Placental pericyte (primary cell): ENCODE results near the gene ZMYM2. TPM values are rescaled to one million over a fixed set of nuclear protein-coding genes. Genes with fewer than 3 reads are reported as not detected.

Source experiments
- total RNA-seq: library from RNA; depleted of rRNA; stranded (reverse); fragments of >200 nt; gene quantifications from 2 replicates; pipeline ENCODE4 v1.2.3, GENCODE V29; 2012

ZMYM2 gene
- 48.6 and 49.1 TPM in 2 replicates for total RNA-seq

DNA sequence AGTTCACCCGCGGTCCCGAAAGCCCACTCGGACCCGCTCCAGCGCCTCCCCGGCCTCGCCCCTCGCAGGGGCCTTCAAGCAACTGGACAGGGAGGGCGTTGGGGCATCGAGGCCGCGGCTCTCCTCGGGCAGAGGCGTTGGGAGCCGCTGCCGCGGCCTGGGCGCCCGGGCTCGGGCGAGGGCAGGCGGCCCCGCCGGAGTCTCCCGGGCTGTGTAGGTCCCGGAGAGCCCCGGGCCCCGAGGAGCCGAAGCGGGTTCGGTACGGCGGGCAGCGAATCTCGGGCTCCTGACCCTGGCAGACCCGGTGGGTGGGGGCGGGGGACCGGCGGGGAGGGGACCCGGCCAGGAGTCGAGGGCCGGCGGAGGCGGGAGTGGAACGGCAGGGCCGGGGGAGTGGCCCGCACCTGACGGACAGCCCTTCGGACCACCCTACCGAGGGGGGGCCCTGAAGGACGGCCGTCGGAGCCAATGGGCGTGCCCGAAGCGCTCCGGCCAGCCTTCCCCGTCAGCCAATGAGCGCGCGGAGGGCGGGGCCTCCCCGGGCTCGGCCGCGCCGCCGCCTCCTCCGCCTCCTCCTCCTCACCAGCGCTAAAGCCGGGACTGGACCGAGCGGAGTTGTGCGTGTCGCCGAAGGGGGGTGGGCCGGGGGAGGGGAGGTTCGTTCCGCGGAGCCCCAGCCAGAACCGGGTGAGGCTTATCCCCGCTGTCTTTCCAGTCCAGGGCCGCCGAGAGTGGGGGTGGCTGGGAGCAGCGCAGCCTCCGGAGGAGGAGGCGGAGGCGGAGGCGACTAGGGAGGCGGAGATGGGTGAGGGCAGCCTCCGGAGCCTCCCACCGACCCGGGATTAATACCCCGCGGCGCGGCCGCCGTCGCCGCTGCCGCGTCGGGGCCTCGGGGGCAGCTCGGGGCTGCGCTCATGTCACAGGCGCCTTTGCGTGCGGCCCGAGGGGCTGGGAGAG, at the start of gene ZMYM2:
Gene ZMYM2 (plus strand): TSS at position 573 of the 957 bp plus-strand sequence. CDS start 34,346 bp downstream, outside the sequence.

Other genes starting within 250 kb of the ZMYM2 start
- 55.4 and 66.1 TPM in 2 replicates for gene PSPC1, start 175.8 kb upstream of the ZMYM2 start, total RNA-seq
- gene ZMYM5, start 95.1 kb upstream of the ZMYM2 start, total RNA-seq = 13.1 and 16.6 TPM in 2 replicates
- gene GJA3, start 202.3 kb downstream of the ZMYM2 start, total RNA-seq = 1.0 and 3.7 TPM in 2 replicates
- 1.3 and 2.4 TPM in 2 replicates for gene GJB2, start 234.2 kb downstream of the ZMYM2 start, total RNA-seq